Renal cortical epithelial cell (primary cell): ENCODE results near the gene ST3GAL3. TPM values are rescaled to one million over a fixed set of nuclear protein-coding genes. Genes with fewer than 3 reads are reported as not detected.

Experiments
- DNase-seq: peaks from one replicate; pipeline ENCODE4 v3.0.0-alpha.2; 2011; ENCODE audit warnings: low read depth
- total RNA-seq: library from RNA; depleted of rRNA; stranded (reverse); fragments of >200 nt; gene quantifications from 2 replicates; pipeline ENCODE4 v1.2.3, GENCODE V29; 2014

Gene ST3GAL3
- total RNA-seq, 1 donor from 2014 or later, result 16.5 TPM

DNA sequence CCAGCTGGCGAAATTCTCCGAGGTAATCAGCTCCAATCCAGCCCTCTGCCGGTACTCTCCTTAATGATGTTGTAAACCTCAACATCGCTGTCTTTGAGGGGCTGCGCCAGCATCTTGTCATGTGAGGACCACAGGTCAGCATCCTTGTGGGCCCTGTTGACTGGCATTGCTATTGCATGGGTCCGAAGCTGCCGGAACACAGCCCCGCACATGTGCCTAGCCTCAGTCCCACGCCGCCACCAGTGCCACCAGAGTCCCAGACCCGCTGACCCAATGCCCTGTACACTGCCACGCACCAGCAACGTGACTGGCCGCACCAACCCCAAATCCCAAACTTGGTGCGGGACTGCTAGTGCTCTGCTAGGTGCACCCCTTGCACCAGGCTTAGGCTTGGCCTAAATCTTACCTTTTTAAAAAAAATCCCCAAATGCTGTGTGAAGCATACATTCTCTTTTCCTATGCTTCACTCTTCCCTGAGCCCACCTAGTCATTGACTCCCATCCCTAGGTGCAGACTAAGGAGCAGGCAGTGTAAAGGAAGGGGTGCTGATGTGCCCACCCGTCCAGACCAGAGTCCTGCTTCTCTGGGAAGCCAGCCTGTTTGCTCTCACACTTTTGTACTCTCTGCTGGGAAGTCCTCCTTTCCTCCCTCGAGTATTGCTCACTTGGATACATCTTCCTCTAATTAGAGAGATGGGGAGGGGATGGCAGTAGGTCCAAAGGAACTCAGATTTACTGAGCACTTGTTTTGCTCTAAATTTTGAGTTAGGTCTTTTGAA lies 144.4 kb downstream of the ST3GAL3 start:
- no peak for DNase-seq

- DNase-seq, result peak; percentile 67
Measured at GRCh38 chr1:43853161-43853921, 146.0 kb downstream of the ST3GAL3 start.

GRCh38 chr1:43854473-43854872 lies 147.1 kb downstream of the ST3GAL3 start:
- no peak for DNase-seq

DNA sequence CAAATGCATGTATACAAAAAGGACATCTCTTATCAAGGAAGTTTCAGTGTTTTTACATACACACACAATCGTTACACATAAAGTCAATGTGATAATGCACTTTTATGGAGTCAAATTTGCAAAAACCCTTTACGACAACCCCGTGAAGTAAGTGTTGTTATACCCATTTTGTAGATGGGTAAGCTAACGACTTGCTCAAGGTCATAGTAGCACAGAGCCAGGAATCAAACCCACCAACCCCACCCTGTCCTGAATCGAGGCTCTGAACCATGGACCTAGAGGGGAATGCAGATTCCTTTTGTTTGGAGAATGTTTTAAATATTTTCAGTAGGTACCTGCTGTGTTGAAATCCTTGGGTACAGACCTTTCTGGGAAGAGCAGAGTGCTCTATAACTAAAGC lies 148.9 kb downstream of the ST3GAL3 start:
- DNase-seq, result no peak

GRCh38 chr1:43857163-43857562 lies 149.8 kb downstream of the ST3GAL3 start:
- DNase-seq, result no peak

DNA sequence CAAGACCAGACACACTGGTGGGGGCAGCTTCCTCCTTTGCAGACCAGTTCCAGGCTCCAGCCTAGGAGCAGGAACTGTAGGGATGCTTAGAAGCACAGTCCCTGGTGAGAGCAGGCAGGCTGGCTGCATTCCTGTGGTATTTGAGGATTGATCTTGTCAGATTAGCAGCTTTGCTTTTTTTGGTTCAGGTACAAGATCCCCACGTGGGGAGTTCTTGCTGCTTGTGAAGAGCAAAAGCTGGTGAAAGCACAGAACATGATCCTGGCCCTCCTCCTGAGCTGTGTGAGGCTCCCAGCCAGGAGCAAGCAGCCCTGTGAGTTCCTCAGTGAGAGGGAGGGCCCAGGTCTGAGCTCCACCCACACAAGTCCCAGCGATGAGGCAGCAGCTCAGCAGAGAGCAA lies 151.0 kb downstream of the ST3GAL3 start:
- peak; percentile 63 for DNase-seq

GRCh38 chr1:43861337-43861736 lies 154.0 kb downstream of the ST3GAL3 start:
- peak; percentile 29 for DNase-seq

DNA sequence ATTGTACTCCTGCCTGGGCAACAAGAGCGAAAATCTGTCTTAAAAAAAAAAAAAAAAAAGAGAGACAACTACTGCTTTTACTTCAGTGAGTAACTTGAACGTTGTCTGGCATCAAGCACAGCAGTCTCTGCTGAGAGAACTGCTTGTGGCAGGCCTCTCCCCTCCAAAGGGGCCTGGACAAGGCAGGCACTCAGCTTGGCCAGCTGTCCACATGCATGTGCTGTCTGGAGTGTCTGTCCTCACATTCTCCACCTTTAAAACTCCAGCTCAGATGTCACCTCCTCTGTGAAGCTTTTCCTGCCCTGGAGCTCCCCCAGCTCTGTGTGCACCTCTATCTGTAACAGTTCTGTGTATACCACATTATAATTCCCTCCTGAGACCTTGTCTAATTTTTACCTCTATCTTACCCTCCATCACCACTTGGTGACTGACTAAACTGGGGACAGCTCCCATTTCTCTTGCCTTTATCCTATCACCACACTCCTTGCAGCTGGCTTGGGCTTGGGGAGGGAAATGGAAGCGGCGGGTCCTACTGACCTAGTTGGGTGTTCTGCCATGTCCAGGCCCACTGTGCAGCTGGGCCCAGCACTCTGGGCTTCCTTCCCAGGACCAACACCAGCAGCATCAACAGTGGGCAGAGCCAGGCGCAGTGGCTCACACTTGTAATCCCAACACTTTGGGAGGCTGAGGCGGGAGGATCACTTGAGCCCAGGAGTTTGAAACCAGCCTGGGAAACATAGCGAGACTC lies 154.8 kb downstream of the ST3GAL3 start:
- DNase-seq, result no peak

GRCh38 chr1:43864111-43865045 lies 157.0 kb downstream of the ST3GAL3 start:
- DNase-seq, result no peak

GRCh38 chr1:43866201-43866600 lies 158.9 kb downstream of the ST3GAL3 start:
- no peak for DNase-seq

DNA sequence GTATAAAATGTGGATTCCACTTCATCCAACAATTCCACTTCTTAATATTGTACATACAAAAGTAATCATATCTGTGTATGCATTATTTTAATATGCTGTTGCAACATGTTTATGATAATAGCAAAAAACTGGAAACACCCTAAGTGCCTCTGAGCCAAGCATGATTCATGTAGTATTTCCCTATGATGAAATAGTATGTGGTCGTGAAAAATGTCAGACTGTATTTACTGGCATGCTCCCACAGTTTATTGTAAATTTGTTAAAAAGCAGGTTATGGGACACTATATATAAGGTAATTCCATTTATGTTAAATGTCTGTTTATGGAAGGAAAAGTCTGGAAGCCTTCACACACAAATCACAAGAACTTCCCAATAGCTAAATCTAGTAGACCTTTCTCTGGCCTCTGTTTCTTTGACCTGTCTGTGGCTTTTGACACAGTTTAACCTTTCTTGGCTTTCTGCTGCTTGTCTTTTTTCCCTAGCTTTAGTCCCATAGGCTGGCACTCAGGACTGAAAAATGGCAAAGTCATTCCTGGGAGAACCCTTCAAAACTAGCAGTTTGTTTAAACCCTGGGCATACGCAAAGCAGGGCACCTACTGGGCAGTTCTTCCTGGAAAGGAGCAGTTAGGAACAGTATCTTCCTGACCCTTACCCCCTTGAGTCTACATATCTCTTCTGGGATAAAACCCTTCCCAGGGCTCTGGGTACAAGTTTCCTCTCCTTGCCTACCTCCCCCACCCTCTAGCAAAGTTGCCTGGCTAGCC lies 160.8 kb downstream of the ST3GAL3 start:
- peak; percentile 43 for DNase-seq

DNA sequence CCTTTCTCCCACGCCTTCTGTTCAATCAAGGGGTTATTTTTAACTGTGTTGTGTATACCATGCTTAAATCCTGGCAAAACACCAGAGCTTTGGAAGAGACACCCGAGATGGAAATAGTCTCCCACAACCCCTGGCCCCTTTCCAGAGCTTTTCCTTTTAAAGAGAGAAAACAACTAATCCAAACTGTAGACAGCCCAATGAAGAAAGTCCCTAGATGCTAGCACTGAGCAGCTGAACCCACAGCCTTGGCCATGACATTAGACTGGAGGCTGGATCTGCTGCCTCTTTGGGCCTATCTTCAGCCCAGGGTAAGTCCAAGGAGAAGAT lies 161.4 kb downstream of the ST3GAL3 start:
- no peak for DNase-seq

GRCh38 chr1:43870306-43870705 lies 163.0 kb downstream of the ST3GAL3 start:
- DNase-seq, result no peak

GRCh38 chr1:43871181-43871910 lies 164.0 kb downstream of the ST3GAL3 start:
- no peak for DNase-seq

- peak; percentile 30 for DNase-seq
Measured at GRCh38 chr1:43872280-43872679, 164.9 kb downstream of the ST3GAL3 start.

DNA sequence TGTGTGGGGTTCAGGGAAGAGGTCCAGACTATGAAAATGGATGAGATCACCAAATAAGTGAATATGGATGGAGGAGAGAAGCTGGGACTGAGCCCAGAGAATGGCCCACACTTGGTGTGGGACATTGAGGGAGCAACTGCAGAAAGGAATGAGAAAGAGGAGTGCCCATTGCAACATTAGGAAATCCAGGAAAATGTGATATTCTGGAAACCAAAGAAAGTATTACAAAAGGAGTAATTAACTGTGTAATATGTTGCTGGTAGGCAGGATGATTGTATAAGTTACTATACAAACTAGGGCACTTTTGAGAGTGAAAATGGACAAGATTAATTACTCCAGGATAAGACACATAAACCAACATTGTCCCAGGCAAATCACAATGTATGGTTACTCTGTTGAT lies 166.5 kb downstream of the ST3GAL3 start:
- no peak for DNase-seq

DNA sequence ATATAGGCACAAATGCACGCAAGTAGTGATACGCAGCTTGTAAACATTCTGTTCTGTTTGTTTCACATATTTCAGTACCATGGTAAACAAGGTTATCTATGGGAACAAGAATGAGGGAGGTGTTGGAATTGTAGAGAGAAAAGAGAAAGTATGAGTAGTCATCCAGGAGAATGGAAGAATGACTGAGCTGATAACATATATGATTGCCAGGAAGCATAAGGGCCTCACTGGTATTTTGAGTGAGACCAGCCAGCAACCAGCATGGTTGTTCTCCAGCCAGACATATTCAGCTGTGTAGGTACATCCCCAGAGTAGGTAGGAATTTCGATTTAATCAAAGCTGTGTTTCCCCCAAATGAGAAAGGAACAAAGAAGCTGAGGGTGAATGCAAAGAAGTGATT lies 167.4 kb downstream of the ST3GAL3 start:
- DNase-seq, result no peak

DNA sequence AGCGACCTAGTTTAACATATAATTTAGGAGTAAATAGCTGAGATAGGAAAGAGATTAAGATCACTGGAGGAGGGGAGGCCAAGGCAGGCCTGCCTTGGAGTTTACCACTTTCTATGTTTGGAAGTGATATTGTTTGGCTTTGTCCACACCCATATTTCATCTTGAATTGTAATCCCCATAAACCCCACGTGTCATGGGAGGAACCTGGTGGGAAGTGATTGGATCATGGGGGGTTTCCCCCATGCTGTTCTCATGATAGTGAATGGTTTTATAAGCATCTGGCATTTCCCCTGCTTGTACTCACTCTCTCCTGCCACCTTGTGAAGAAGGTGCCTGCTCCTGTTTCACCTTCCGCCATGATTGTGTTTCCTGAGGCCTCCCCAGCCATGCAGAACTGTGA lies 168.0 kb downstream of the ST3GAL3 start:
- DNase-seq, result no peak

DNA sequence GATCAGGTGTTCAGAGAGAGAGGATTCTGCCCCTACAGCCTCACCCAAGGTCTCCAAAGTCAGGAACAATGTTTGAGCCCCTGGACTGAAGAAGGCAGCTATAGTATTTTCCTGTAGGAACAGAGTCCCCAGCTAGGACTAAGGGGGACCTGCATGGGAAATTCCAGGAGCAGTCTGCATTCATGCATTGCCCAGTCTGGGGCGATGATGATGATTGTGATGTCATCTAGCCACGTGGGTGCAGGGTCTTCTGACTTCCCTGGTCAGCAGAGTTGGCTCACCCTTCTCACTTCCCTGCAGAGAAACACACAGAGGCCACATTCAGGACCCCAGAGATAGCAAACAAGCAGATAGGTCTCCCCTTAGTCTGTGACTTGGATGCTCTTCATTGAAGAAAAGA lies 169.8 kb downstream of the ST3GAL3 start:
- no peak for DNase-seq

DNA sequence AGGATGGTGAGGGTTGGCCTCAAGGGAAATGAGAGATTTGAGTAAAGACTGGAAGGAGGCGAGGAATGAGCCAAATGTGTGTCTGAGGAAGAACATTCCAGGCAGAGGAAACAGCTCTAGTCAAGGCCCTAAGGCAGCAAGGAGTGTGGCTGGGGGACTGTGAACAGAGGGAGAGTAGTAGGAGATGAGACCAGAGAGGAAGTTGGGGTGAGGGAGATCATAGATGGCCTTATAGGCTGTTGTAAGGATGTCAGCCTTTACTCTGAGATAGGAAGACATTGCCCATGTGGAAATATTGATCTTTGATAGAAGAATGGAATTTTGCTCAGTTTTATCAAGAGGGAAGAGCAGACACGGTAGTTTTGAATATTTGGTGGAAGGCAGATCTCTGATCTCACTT lies 171.1 kb downstream of the ST3GAL3 start:
- DNase-seq, result no peak
